WTC11 (cell line): Measurements from ENCODE around the gene TRIM65.

Source experiments
- CREB1 ChIP-seq: sonication (generic); formaldehyde crosslinking; IDR thresholded peaks from 2 replicates; pipeline ENCODE4 v1.8.0; 2023; ENCODE audit warnings: mild to moderate bottlenecking, missing genetic modification reagents
- CTCF ChIP-seq: fragments of 200-600 bp; IDR thresholded peaks from 2 replicates; pipeline ENCODE4 v1.8.0; 2022; ENCODE audit warnings: antibody characterized with exemption
- E2F1 ChIP-seq: sonication (generic); formaldehyde crosslinking; IDR thresholded peaks from 2 replicates; pipeline ENCODE4 v1.8.0; 2022; ENCODE audit warnings: mild to moderate bottlenecking, missing genetic modification reagents
- ETV6 ChIP-seq: sonication (generic); formaldehyde crosslinking; IDR thresholded peaks from 2 replicates; pipeline ENCODE4 v1.8.1; 2022; ENCODE audit warnings: mild to moderate bottlenecking, missing genetic modification reagents
- FOXJ3 ChIP-seq: sonication (generic); formaldehyde crosslinking; IDR thresholded peaks from 2 replicates; pipeline ENCODE4 v1.9.0; 2021; ENCODE audit warnings: missing genetic modification reagents, mild to moderate bottlenecking, borderline replicate concordance
- IRF2 ChIP-seq: sonication (generic); formaldehyde crosslinking; IDR thresholded peaks from 2 replicates; pipeline ENCODE4 v1.8.0; 2022; ENCODE audit warnings: low read depth, missing genetic modification reagents, borderline replicate concordance
- SMAD4 ChIP-seq: sonication (generic); formaldehyde crosslinking; IDR thresholded peaks from 2 replicates; pipeline ENCODE4 v1.8.0; 2022; ENCODE audit warnings: mild to moderate bottlenecking, missing genetic modification reagents
- ZBTB21 ChIP-seq: sonication (generic); formaldehyde crosslinking; IDR thresholded peaks from 2 replicates; pipeline ENCODE4 v1.8.1; 2023; ENCODE audit warnings: mild to moderate bottlenecking, missing genetic modification reagents, borderline replicate concordance
- ZBTB43 ChIP-seq: sonication (generic); formaldehyde crosslinking; IDR thresholded peaks from 2 replicates; pipeline ENCODE4 v1.8.1; 2023; ENCODE audit warnings: mild to moderate bottlenecking, missing genetic modification reagents
- TF ChIP-seq, protein P1 (sequence below): sonication (generic); formaldehyde crosslinking; IDR thresholded peaks from 2 replicates; pipeline ENCODE4 v1.8.0; 2022; ENCODE audit warnings: mild to moderate bottlenecking, missing genetic modification reagents

GRCh38 chr17:75940727-75941441 lies 44.1 kb upstream of the TRIM65 start, which contains the start of gene FBF1:
- TF ChIP-seq FOXJ3 (CRISPR knock-in tag) (no peak), CTCF (no peak), CREB1 (CRISPR knock-in tag) (peak; percentile 39; the same call in 1 of the 2 replicates), ETV6 (CRISPR knock-in tag) (peak; percentile 60; the same call in 1 of the 2 replicates), E2F1 (CRISPR knock-in tag) (0 out of 2 replicates have a peak, but pooled peaks have one; percentile 80), IRF2 (CRISPR knock-in tag) (no peak), ZBTB21 (peak; percentile 87), ZBTB43 (no peak; the same call in 1 of the 2 replicates), SMAD4 (CRISPR knock-in tag) (0 out of 2 replicates have a peak, but pooled peaks have one; percentile 48)
- TF ChIP-seq, protein P1, sequence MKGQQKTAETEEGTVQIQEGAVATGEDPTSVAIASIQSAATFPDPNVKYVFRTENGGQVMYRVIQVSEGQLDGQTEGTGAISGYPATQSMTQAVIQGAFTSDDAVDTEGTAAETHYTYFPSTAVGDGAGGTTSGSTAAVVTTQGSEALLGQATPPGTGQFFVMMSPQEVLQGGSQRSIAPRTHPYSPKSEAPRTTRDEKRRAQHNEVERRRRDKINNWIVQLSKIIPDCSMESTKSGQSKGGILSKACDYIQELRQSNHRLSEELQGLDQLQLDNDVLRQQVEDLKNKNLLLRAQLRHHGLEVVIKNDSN = peak; percentile 33; the same call in 1 of the 2 replicates
